Measurements from ENCODE around the gene SMIM44.
"Not testable (repeated sequence)": the region's sequence is repeated elsewhere in the genome, so short reads cannot be mapped to it uniquely, and the experiment has no call there.

The SMIM44 gene

DNA sequence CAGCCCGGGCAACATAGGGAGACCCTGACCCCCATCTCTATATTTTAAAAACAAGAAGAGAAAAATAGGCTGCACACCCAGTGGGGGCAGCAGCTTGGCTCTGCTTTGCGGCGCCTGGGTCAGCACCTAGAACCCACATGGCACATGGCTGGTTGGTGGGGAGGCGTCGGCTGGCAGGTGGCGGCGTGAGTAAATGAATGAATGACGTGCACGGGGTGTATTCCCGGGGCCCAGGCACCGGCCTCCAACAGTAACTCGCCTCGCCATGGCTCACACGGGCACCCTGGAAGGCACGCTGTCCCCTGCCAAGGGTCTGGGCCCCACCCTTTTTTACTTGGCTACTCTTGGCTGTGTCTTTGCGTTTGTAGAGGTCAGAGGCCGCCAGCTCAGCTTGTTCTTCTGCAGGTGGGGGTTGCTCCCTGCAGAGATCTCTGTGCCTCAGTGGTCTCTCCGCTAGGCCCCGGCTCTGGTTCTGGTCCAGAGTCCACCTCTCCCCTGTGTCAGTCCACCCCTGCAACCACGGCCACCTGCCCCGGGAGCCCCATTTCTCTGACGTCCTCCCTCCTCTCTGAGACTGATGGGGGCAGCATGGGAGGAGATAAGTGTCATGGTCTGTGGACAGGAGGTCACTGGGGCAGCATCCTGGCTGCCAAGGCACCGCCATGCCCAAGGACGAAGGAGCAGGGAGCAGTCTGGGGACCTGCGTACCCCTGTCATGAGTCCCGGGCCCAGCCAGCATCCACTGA, 28.4 kb upstream of the SMIM44 start:
- H3K27ac ChIP-seq = no peak overlapping the region

DNA sequence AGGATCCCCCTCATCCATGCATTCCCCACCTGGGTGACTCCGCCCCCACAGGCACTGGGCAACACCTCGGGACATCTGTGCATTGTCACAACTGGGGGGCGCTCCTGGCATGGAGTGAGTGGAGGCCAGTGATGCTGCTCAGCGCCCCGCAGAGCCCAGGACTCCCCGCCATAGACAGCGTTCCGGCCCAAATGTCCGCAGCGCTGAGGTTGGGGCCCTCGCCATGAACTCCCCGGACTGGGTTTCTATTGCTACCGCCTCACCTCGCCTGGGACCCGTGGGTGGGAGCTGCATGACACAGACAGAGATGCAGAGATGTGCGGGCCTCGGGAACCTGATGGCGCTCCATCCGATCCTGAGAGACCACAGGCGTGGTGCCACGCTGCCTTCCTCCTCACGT, 27.5 kb upstream of the SMIM44 start:
- no peak overlapping the region for H3K27ac ChIP-seq
- H3K4me3 ChIP-seq = no peak overlapping the region
- TF ChIP-seq, protein P1, sequence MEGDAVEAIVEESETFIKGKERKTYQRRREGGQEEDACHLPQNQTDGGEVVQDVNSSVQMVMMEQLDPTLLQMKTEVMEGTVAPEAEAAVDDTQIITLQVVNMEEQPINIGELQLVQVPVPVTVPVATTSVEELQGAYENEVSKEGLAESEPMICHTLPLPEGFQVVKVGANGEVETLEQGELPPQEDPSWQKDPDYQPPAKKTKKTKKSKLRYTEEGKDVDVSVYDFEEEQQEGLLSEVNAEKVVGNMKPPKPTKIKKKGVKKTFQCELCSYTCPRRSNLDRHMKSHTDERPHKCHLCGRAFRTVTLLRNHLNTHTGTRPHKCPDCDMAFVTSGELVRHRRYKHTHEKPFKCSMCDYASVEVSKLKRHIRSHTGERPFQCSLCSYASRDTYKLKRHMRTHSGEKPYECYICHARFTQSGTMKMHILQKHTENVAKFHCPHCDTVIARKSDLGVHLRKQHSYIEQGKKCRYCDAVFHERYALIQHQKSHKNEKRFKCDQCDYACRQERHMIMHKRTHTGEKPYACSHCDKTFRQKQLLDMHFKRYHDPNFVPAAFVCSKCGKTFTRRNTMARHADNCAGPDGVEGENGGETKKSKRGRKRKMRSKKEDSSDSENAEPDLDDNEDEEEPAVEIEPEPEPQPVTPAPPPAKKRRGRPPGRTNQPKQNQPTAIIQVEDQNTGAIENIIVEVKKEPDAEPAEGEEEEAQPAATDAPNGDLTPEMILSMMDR (IDR thresholded peaks at IDR 0.05) = no peak
- no peak for DNase-seq (ENCODE audit: low spot score)

More for the DNA sequence above, 28.4 kb upstream of the SMIM44 start:
- no peak for DNase-seq (ENCODE audit: low spot score)
- TF ChIP-seq, protein P1 (IDR thresholded peaks at IDR 0.05) = no peak
- H3K4me3 ChIP-seq = no peak overlapping the region

DNA sequence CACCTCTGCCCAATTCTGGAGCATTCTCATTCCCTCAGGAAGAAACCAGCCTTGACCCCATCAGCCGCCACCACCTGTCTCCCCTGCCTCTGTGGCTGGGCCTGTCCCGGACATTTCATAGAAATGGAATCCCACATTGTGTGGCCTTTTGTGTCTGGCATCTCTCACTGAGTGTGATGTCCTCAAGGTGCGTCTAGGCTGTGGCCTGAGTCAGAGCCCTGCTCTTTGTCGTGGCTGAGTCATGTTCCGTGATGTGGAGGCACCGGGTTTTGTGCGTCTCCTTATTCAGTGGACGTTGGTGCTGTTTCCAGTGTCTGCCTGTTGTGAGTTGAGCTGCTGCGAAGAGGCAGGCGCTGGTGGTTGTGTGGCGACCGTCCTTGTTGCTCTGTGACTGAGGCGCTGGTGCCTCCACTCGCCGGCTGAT, 26.3 kb upstream of the SMIM44 start:
- TF ChIP-seq, protein P1 (IDR thresholded peaks at IDR 0.05) = no peak

DNA sequence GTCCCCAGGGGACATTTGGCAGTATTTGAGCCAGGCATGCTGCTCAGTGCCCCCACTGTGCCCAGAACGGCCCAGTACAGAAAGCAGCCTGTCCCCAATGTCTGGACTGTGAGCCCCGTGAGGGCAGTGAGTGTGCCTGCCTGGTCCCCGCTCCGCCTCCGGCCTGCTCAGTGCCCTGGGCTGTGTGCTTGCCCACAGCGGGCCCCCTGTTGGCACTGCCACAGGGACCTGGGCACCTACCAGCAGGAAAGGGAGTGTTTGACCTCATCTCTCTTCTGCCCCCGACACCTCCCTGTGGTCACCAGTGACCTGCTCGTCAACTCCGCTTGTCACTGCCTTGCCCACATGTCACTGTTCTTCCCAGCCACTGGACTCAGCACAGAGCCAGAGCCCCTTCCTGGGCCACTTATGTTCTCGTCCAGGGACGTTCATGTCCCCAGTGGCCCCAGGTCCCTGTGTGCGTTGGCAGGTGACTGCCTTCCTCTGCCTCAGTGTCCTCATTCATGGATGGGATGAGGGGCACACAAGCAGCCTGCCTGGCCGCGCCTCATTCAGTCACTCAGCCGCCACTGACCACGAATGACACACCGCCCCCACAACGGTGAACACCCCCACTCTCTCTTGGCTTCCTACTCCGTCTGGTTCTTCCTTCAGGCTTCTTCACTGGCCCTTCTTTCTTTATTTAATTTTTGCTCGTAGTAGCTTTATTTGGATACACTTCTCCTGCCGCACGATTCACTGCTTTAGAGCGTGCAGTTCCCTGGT, 25.7 kb upstream of the SMIM44 start:
- DNase-seq (ENCODE audit: low spot score) = no peak
- TF ChIP-seq, protein P1 (IDR thresholded peaks at IDR 0.05) = no peak
- Histone ChIP-seq H3K4me3 (no peak overlapping the region), H3K27ac (no peak overlapping the region)

More for the DNA sequence above, 26.3 kb upstream of the SMIM44 start:
- H3K4me3 ChIP-seq = no peak overlapping the region
- no peak for DNase-seq (ENCODE audit: low spot score)
- H3K27ac ChIP-seq = no peak overlapping the region

DNA sequence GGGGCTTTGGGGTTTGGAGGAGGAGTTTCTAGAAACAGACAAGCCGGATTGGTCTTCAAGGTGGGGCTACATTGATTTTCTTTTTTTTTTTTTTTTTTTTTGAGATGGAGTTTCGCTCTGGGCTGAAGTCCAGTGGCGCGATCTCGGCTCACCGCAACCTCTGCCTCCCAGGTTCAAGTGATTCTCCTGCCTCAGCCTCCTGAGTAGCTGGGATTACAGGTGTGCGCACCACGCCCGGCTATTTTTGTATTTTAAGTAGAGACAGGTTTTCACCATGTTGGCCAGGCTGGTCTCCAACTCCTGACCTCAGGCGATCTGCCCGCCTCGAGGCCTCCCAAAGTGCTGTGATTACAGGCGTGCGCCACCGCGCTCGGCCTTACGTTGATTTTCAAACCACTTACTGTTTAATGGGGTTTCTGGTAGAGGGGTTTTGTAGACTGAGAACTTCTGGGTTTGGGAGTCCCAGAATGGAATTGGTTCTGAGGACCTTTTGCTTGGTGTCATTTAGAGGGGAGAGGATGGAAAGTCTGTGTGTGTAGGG, 24.9 kb upstream of the SMIM44 start:
- H3K4me3 ChIP-seq; DNase-seq (ENCODE audit: low spot score); H3K27ac ChIP-seq: not testable (repeated sequence)

DNA sequence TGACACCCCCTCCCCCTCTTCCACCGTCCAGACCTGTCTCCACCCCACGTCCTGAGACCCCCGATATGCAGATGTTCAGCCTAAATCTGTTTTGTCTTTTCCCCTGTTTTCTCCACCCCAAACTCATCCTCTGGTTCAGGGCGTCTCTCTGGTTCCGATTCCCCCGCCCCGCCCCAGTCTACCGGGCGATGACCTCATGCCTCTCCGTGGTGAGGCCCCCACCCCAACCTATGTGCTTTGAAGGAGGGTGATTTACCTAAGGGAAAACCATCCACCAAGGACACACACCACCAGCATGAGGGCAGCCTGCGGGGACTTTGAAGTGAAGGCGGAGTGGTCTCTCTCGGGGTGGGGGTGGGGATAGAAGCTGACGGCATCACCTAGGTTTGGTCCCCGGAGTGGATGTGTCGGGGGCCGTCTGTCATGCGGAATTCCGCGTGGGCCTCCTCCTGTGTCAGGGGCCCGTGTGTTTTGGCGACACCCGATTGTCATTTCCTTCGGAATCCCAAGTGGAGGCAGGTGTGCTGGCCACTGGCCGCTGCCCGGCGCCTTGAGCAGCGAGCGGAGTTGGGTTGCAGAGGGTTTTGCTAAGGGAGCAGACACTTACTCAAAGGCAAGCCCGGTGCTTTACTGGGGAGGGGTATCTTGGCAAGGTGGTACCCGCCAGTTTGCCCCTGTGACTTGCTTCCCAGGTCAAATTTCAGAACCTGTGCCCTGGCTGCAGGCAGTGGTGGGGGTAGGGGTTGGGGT, 24.3 kb upstream of the SMIM44 start:
- no peak for DNase-seq (ENCODE audit: low spot score)
- peak overlapping the region; percentile 84 to 90 for H3K27ac ChIP-seq
- H3K4me3 ChIP-seq = peak overlapping the region; percentile 95

More for the DNA sequence above, 24.3 kb upstream of the SMIM44 start:
- TF ChIP-seq, protein P1 (IDR thresholded peaks at IDR 0.05) = no peak

All from coronary artery (tissue), 2 donors.